Measurements from ENCODE around the gene GRID1.

The GRID1 gene

GRCh38 chr10:86292462-86293395 lies 73.9 kb downstream of the GRID1 start:
- DNase-seq (ENCODE audit: low read depth), result no peak

GRCh38 chr10:86291616-86292340 lies 74.8 kb downstream of the GRID1 start:
- DNase-seq (ENCODE audit: low read depth), result no peak

GRCh38 chr10:86290933-86291615 lies 75.5 kb downstream of the GRID1 start:
- DNase-seq (ENCODE audit: low read depth), result no peak

GRCh38 chr10:86289577-86289868 lies 77.1 kb downstream of the GRID1 start:
- DNase-seq (ENCODE audit: low read depth), result no peak

GRCh38 chr10:86288695-86289576 lies 77.7 kb downstream of the GRID1 start:
- DNase-seq (ENCODE audit: low read depth), result no peak

- DNase-seq (ENCODE audit: low read depth), result no peak
Measured at GRCh38 chr10:86287966-86288579, 78.5 kb downstream of the GRID1 start.

- DNase-seq (ENCODE audit: low read depth), result no peak
Measured at GRCh38 chr10:86287110-86287793, 79.3 kb downstream of the GRID1 start.

GRCh38 chr10:86286236-86287109 lies 80.1 kb downstream of the GRID1 start:
- DNase-seq (ENCODE audit: low read depth), result no peak

- DNase-seq (ENCODE audit: low read depth), result no peak
Measured at GRCh38 chr10:86285136-86285790, 81.3 kb downstream of the GRID1 start.

- DNase-seq (ENCODE audit: low read depth), result no peak
Measured at GRCh38 chr10:86284355-86285105, 82.1 kb downstream of the GRID1 start.

- no peak for DNase-seq (ENCODE audit: low read depth)
Measured at GRCh38 chr10:86283466-86284287, 82.9 kb downstream of the GRID1 start.

GRCh38 chr10:86282664-86283465 lies 83.7 kb downstream of the GRID1 start:
- DNase-seq (ENCODE audit: low read depth), result no peak

GRCh38 chr10:86281396-86281795 lies 85.2 kb downstream of the GRID1 start:
- no peak for DNase-seq (ENCODE audit: low read depth)

GRCh38 chr10:86269332-86269731 lies 97.3 kb downstream of the GRID1 start:
- DNase-seq (ENCODE audit: low read depth), result no peak

- no peak for DNase-seq (ENCODE audit: low read depth)
Measured at GRCh38 chr10:86267286-86268195, 99.1 kb downstream of the GRID1 start.

Measured in HS-5 (cell line).